HepG2 (cell line): ENCODE results near the gene EPHX1. TPM values are rescaled to one million over a fixed set of nuclear protein-coding genes. Genes with fewer than 3 reads are reported as not detected.
A peak's percentile ranks its signal among the peaks of the same experiment; 100 is the strongest.

ENCODE experiments used
- CHD4 ChIP-seq: fragments of 200-600 bp; sonication (generic); IDR thresholded peaks from 2 replicates; pipeline ENCODE4 v1.7.0; 2017; ENCODE audit warnings: mild to moderate bottlenecking, low read length, borderline replicate concordance
- E2F1 ChIP-seq: sonication (generic); formaldehyde crosslinking; IDR thresholded peaks from 2 replicates; pipeline ENCODE4 v1.5.0; 2020; ENCODE audit warnings: missing genetic modification reagents
- ETV6 ChIP-seq: sonication (generic); formaldehyde crosslinking; conservative IDR thresholded peaks from 2 replicates; pipeline ENCODE4 v1.4.0; 2020; ENCODE audit warnings: missing genetic modification reagents
- FOSL1 ChIP-seq: sonication (generic); formaldehyde crosslinking; IDR thresholded peaks from 2 replicates; pipeline ENCODE4 v1.9.0; 2021; ENCODE audit warnings: missing genetic modification reagents, borderline replicate concordance
- GFI1 ChIP-seq: sonication (generic); formaldehyde crosslinking; IDR thresholded peaks from 2 replicates; pipeline ENCODE4 v1.5.0; 2020; ENCODE audit warnings: missing genetic modification reagents, mild to moderate bottlenecking, borderline replicate concordance
- HMGA1 ChIP-seq: sonication (generic); formaldehyde crosslinking; conservative IDR thresholded peaks from 2 replicates; pipeline ENCODE4 v1.4.0; 2020; ENCODE audit warnings: missing genetic modification reagents
- NFKB2 ChIP-seq: sonication (generic); formaldehyde crosslinking; IDR thresholded peaks from 2 replicates; pipeline ENCODE4 v1.4.0; 2020; ENCODE audit warnings: missing genetic modification reagents, borderline replicate concordance
- NONO ChIP-seq, 2 experiments: fragments of 450-650 bp in 1 of 2; sonication (generic) in 1 of 2; formaldehyde crosslinking in 1 of 2; IDR thresholded peaks in 1 of 2; conservative IDR thresholded peaks in 1 of 2; 2 replicates each; pipeline versions ENCODE4 v1.6.1 to v1.8.0; 2017 to 2022; ENCODE audit warnings: mild to moderate bottlenecking in 1 of 2, missing genetic modification reagents in 1 of 2, moderate library complexity in 1 of 2
- NPAS2 ChIP-seq: sonication (generic); formaldehyde crosslinking; IDR thresholded peaks from 2 replicates; pipeline ENCODE4 v1.8.0; 2022; ENCODE audit warnings: mild to moderate bottlenecking, missing genetic modification reagents, borderline replicate concordance
- RBM22 ChIP-seq: fragments of 200-400 bp; formaldehyde crosslinking; optimal IDR thresholded peaks from 2 replicates; pipeline ENCODE3; 2017; ENCODE audit warnings: mild to moderate bottlenecking, low read length, moderate library complexity
- SMARCE1 ChIP-seq: fragments of 450-650 bp; IDR thresholded peaks from 2 replicates; pipeline ENCODE4 v1.6.1; 2017; ENCODE audit warnings: borderline replicate concordance
- TBX2 ChIP-seq: sonication (generic); formaldehyde crosslinking; IDR thresholded peaks from 2 replicates; pipeline ENCODE4 v1.5.0; 2020; ENCODE audit warnings: missing genetic modification reagents, mild to moderate bottlenecking, borderline replicate concordance
- TCF7L2 ChIP-seq: IDR thresholded peaks from 2 replicates; pipeline ENCODE4 v1.6.1; 2011; ENCODE audit warnings: mild to moderate bottlenecking, low read depth, low read length, moderate library complexity
- YY1 ChIP-seq: IDR thresholded peaks from 2 replicates; pipeline ENCODE4 v1.6.1; 2011; ENCODE audit warnings: low read length, low read depth, moderate library complexity, mild to moderate bottlenecking; ENCODE audit not compliant: insufficient read depth, insufficient replicate concordance
- ZKSCAN8 ChIP-seq: IDR thresholded peaks from 2 replicates; pipeline ENCODE4 v1.6.1; 2016; ENCODE audit warnings: borderline replicate concordance, missing genetic modification reagents, missing compliant biosample characterization
- ZNF253 ChIP-seq: sonication (generic); formaldehyde crosslinking; IDR thresholded peaks from 2 replicates; pipeline ENCODE4 v1.8.0; 2022; ENCODE audit warnings: mild to moderate bottlenecking, missing genetic modification reagents, borderline replicate concordance
- ZNF280B ChIP-seq: sonication (generic); formaldehyde crosslinking; IDR thresholded peaks from 2 replicates; pipeline ENCODE4 v1.5.0; 2020; ENCODE audit warnings: missing genetic modification reagents, mild to moderate bottlenecking, borderline replicate concordance
- ZNF549 ChIP-seq: sonication (generic); formaldehyde crosslinking; IDR thresholded peaks from 2 replicates; pipeline ENCODE4 v1.5.0; 2020; ENCODE audit warnings: missing genetic modification reagents
- ZNF572 ChIP-seq: sonication (generic); formaldehyde crosslinking; IDR thresholded peaks from 2 replicates; pipeline ENCODE4 v1.5.1; 2020; ENCODE audit warnings: mild to moderate bottlenecking, missing genetic modification reagents
- ZNF652 ChIP-seq: IDR thresholded peaks from 2 replicates; pipeline ENCODE4 v1.6.1; 2016; ENCODE audit warnings: low read depth, borderline replicate concordance
- ZNF670 ChIP-seq: sonication (generic); formaldehyde crosslinking; IDR thresholded peaks from 2 replicates; pipeline ENCODE4 v1.8.0; 2022; ENCODE audit warnings: mild to moderate bottlenecking, missing genetic modification reagents, borderline replicate concordance
- ZNF709 ChIP-seq: sonication (generic); formaldehyde crosslinking; IDR thresholded peaks from 2 replicates; pipeline ENCODE4 v1.5.0; 2020; ENCODE audit warnings: mild to moderate bottlenecking, missing genetic modification reagents
- ZNF737 ChIP-seq: sonication (generic); formaldehyde crosslinking; IDR thresholded peaks from 2 replicates; pipeline ENCODE4 v1.5.0; 2020; ENCODE audit warnings: missing genetic modification reagents, mild to moderate bottlenecking, borderline replicate concordance
- ZSCAN20 ChIP-seq: sonication (generic); formaldehyde crosslinking; IDR thresholded peaks from 2 replicates; pipeline ENCODE4 v1.4.0; 2020; ENCODE audit warnings: missing genetic modification reagents, mild to moderate bottlenecking, borderline replicate concordance
- ZSCAN22 ChIP-seq: sonication (generic); formaldehyde crosslinking; IDR thresholded peaks from 2 replicates; pipeline ENCODE4 v1.4.0; 2020; ENCODE audit warnings: mild to moderate bottlenecking, missing genetic modification reagents
- ZUFSP ChIP-seq: sonication (generic); formaldehyde crosslinking; IDR thresholded peaks from 2 replicates; pipeline ENCODE4 v1.9.0; 2021; ENCODE audit warnings: missing genetic modification reagents, mild to moderate bottlenecking, borderline replicate concordance
- polyA plus RNA-seq, 8 experiments: library from polyadenylated mRNA; depleted of rRNA in 3 of 8; stranded (reverse) in 7 of 8; unstranded in 1 of 8; fragments of >200 nt; fragmentation: Illumina TruSeq in 4 of 8; extraction: Trizol in 4 of 8; gene quantifications; 2 replicates each; pipeline versions ENCODE4 v1.2.1 to v1.2.3, GENCODE V29; 2011 to 2016; ENCODE audit warnings: low read depth in 4 of 8, missing spikeins in 1 of 8, mixed read lengths in 1 of 8; ENCODE audit not compliant: insufficient read depth in 1 of 8
- total RNA-seq, 5 experiments: library from RNA; depleted of rRNA; stranded (reverse); fragments of >200 nt; fragmentation: Illumina TruSeq; extraction: Trizol; gene quantifications; 2 replicates each; pipeline ENCODE4 v1.2.3, GENCODE V29; 2016; ENCODE audit warnings: low read depth in 1 of 5

EPHX1 gene
- total and polyA plus RNA-seq, 2 of the 13 experiments (the other 11 are each of a cell fraction or from before 2014, with no cell fraction given), result 27.7 to 36.5 TPM

GRCh38 chr1:225767634-225768540, 42.0 kb upstream of the EPHX1 start (continued):
- no peak for TF ChIP-seq ZSCAN20 (CRISPR knock-in tag)
- no peak for TF ChIP-seq NFKB2 (CRISPR knock-in tag)
- no peak for TF ChIP-seq ZNF253 (CRISPR knock-in tag)
- no peak for TF ChIP-seq YY1
- 0 out of 2 replicates have a peak, but pooled peaks have one; percentile 32 for TF ChIP-seq ZNF572
- TF ChIP-seq ZNF280B (CRISPR knock-in tag), result no peak
- TF ChIP-seq ZNF670 (CRISPR knock-in tag), result no peak
- TF ChIP-seq ZUFSP (CRISPR knock-in tag), result no peak
- no peak for TF ChIP-seq FOSL1 (CRISPR knock-in tag)
- TF ChIP-seq NONO (IDR thresholded peaks at IDR 0.05), result no peak
- TF ChIP-seq NONO (CRISPR knock-in tag; conservative IDR thresholded peaks at IDR 0.05), result no peak
- peak; percentile 63 for TF ChIP-seq GFI1 (CRISPR knock-in tag)
- no peak for TF ChIP-seq ZNF652 (CRISPR knock-in tag)
- TF ChIP-seq ZNF709 (CRISPR knock-in tag), result no peak
- TF ChIP-seq RBM22, result no peak
- no peak for TF ChIP-seq ZNF737 (CRISPR knock-in tag)
- TF ChIP-seq NPAS2, result no peak
- TF ChIP-seq TBX2 (CRISPR knock-in tag), result peak; percentile 74
- TF ChIP-seq ZNF549 (CRISPR knock-in tag), result no peak
- no peak for TF ChIP-seq ZKSCAN8
- TF ChIP-seq TCF7L2, result peak; percentile 67
- TF ChIP-seq E2F1 (CRISPR knock-in tag), result no peak
- TF ChIP-seq ZSCAN22 (CRISPR knock-in tag), result no peak
- TF ChIP-seq SMARCE1, result no peak
- TF ChIP-seq HMGA1 (CRISPR knock-in tag), result no peak
- no peak for TF ChIP-seq CHD4
- TF ChIP-seq ETV6 (CRISPR knock-in tag), result no peak
